ENCODE data around the gene FCER1G.
"Not testable (repeated sequence)": the region's sequence is repeated elsewhere in the genome, so short reads cannot be mapped to it uniquely, and the experiment has no call there.

The FCER1G gene

GRCh38 chr1:161216945-161217712, 2.0 kb downstream of the FCER1G start:
- H3K9me3 ChIP-seq (ENCODE audit: control insufficient read depth in 1 of 2, low read length in 2 of 2): no peaks in the 10 kb centered on the region
- no peaks in the 10 kb centered on the region for H3K27me3 ChIP-seq (ENCODE audit: low read depth, low read length)
- H3K4me1 ChIP-seq (ENCODE audit: control insufficient read depth in 1 of 2, insufficient read depth in 2 of 2, low read length in 2 of 2): no peaks in the 10 kb centered on the region
- peak overlapping the region; percentile 25 to 34 for H3K4me3 ChIP-seq (ENCODE audit: low read depth in 1 of 2, low read length in 2 of 2)
- peak overlapping the region; percentile 85 for H3K27ac ChIP-seq (ENCODE audit: low read length)
- H3K36me3 ChIP-seq (ENCODE audit: control insufficient read depth in 1 of 2, insufficient read depth in 2 of 2, low read length in 2 of 2): peaks cover 18 to 29% of the 10 kb centered on the region in 2 donors

DNA sequence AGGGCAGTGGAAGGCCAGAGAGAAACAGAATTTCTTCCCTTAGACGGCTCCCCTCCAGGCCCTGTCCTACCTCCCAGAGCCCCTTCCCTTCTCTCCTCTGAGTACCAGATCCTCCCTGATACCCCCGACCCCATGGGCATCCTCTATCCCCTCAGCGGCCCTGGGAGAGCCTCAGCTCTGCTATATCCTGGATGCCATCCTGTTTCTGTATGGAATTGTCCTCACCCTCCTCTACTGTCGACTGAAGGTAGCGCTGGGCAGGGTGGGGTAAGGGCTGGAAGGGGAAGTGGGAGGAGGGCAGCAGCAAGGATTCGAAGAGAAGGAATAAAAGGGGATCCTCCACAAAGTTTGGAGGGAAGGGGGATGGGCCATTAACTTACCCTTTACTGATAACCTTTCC, 2.7 kb downstream of the FCER1G start:
- Histone ChIP-seq H3K27ac (ENCODE audit: low read length) (peak overlapping the region; percentile 60), H3K4me3 (ENCODE audit: low read depth in 1 of 2, low read length in 2 of 2) (peak overlapping the region in 1 of 2 donors; percentile 6)

GRCh38 chr1:161218301-161219077, 3.4 kb downstream of the FCER1G start:
- Histone ChIP-seq H3K36me3 (ENCODE audit: control insufficient read depth in 1 of 2, insufficient read depth in 2 of 2, low read length in 2 of 2) (peaks cover 10 to 15% of the 10 kb centered on the region in 2 donors), H3K9me3 (ENCODE audit: control insufficient read depth in 1 of 2, low read length in 2 of 2) (no peaks in the 10 kb centered on the region), H3K27ac (ENCODE audit: low read length) (no peak overlapping the region), H3K4me3 (ENCODE audit: low read depth in 1 of 2, low read length in 2 of 2) (no peak overlapping the region), H3K4me1 (ENCODE audit: control insufficient read depth in 1 of 2, insufficient read depth in 2 of 2, low read length in 2 of 2) (no peaks in the 10 kb centered on the region), H3K27me3 (ENCODE audit: low read depth, low read length) (no peaks in the 10 kb centered on the region)

More for the DNA sequence above, 2.7 kb downstream of the FCER1G start:
- Histone ChIP-seq H3K36me3 (ENCODE audit: control insufficient read depth in 1 of 2, insufficient read depth in 2 of 2, low read length in 2 of 2) (peaks cover 15 to 22% of the 10 kb centered on the region in 2 donors), H3K4me1 (ENCODE audit: control insufficient read depth in 1 of 2, insufficient read depth in 2 of 2, low read length in 2 of 2) (no peaks in the 10 kb centered on the region), H3K27me3 (ENCODE audit: low read depth, low read length) (no peaks in the 10 kb centered on the region), H3K9me3 (ENCODE audit: control insufficient read depth in 1 of 2, low read length in 2 of 2) (no peaks in the 10 kb centered on the region)

- Histone ChIP-seq H3K9me3 (ENCODE audit: control insufficient read depth in 1 of 2, low read length in 2 of 2) (no peaks in the 10 kb centered on the region), H3K4me3 (ENCODE audit: low read depth in 1 of 2, low read length in 2 of 2) (no peak overlapping the region), H3K27ac (ENCODE audit: low read length) (no peak overlapping the region), H3K27me3 (ENCODE audit: low read depth, low read length) (no peaks in the 10 kb centered on the region), H3K36me3 (ENCODE audit: control insufficient read depth in 1 of 2, insufficient read depth in 2 of 2, low read length in 2 of 2) (peaks cover 3 to 7% of the 10 kb centered on the region in 2 donors), H3K4me1 (ENCODE audit: control insufficient read depth in 1 of 2, insufficient read depth in 2 of 2, low read length in 2 of 2) (no peaks in the 10 kb centered on the region)
These were observed 4.2 kb downstream of the FCER1G start for GRCh38 chr1:161219078-161219892.

DNA sequence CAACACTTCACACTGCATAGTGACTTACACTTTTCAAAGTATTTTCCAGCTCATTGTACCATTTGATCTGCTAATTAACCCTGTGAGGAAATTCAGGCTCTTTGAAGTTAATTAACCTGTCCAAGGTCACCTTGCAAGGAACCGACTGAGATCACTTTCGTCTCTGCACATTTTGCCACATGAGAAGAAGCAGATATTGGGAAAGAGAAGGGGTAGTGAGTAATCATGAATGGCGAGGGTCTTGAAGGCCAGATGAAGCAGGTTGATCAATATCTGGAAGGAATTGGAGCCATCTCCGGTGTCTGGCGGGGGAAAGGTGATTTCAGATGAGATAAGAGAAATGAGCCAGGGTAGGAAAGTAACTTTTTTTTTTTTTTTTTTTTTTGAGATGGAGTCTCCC, 4.9 kb downstream of the FCER1G start:
- Histone ChIP-seq H3K27ac (ENCODE audit: low read length) (no peak overlapping the region), H3K4me3 (ENCODE audit: low read depth in 1 of 2, low read length in 2 of 2) (no peak overlapping the region), H3K27me3 (ENCODE audit: low read depth, low read length) (no peaks in the 10 kb centered on the region), H3K9me3 (ENCODE audit: control insufficient read depth in 1 of 2, low read length in 2 of 2) (no peaks in the 10 kb centered on the region), H3K4me1 (ENCODE audit: control insufficient read depth in 1 of 2, insufficient read depth in 2 of 2, low read length in 2 of 2) (peaks cover under 1% of the 10 kb centered on the region in 2 donors), H3K36me3 (ENCODE audit: control insufficient read depth in 1 of 2, insufficient read depth in 2 of 2, low read length in 2 of 2) (peaks cover 0 to 5% of the 10 kb centered on the region in 2 donors)

GRCh38 chr1:161222175-161223019, 7.3 kb downstream of the FCER1G start:
- Histone ChIP-seq H3K27ac (ENCODE audit: low read length) (no peak overlapping the region), H3K9me3 (ENCODE audit: control insufficient read depth in 1 of 2, low read length in 2 of 2) (no peaks in the 10 kb centered on the region), H3K27me3 (ENCODE audit: low read depth, low read length) (no peaks in the 10 kb centered on the region), H3K4me1 (ENCODE audit: control insufficient read depth in 1 of 2, insufficient read depth in 2 of 2, low read length in 2 of 2) (peaks cover 16 to 18% of the 10 kb centered on the region in 2 donors), H3K4me3 (ENCODE audit: low read depth in 1 of 2, low read length in 2 of 2) (no peak overlapping the region), H3K36me3 (ENCODE audit: control insufficient read depth in 1 of 2, insufficient read depth in 2 of 2, low read length in 2 of 2) (no peaks in the 10 kb centered on the region)

- Histone ChIP-seq H3K4me1 (ENCODE audit: control insufficient read depth in 1 of 2, insufficient read depth in 2 of 2, low read length in 2 of 2) (peaks cover 16 to 25% of the 10 kb centered on the region in 2 donors), H3K27ac (ENCODE audit: low read length) (no peak overlapping the region), H3K27me3 (ENCODE audit: low read depth, low read length) (no peaks in the 10 kb centered on the region), H3K36me3 (ENCODE audit: control insufficient read depth in 1 of 2, insufficient read depth in 2 of 2, low read length in 2 of 2) (peaks cover 8 to 10% of the 10 kb centered on the region in 2 donors), H3K4me3 (ENCODE audit: low read depth in 1 of 2, low read length in 2 of 2) (no peak overlapping the region), H3K9me3 (ENCODE audit: control insufficient read depth in 1 of 2, low read length in 2 of 2) (no peaks in the 10 kb centered on the region)
These were observed 9.0 kb downstream of the FCER1G start for GRCh38 chr1:161223805-161224694.

DNA sequence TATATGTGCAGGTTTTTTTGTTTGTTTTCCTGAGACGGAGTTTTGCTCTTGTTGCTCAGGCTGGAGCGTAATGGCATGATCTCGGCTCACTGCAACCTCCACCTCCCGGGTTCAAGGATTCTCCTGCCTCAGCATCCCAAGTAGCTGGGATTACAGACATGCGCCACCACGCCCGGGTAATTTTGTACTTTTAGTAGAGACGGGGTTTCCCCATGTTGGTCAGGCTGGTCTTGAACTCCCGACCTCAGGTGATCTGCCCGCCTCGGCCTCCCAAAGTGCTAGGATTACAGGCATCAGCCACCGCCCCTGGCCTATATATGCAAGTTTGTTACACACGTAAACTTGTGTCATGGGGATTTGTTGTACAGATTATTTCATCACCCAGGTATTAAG, 9.6 kb downstream of the FCER1G start:
- H3K9me3 ChIP-seq (ENCODE audit: control insufficient read depth in 1 of 2, low read length in 2 of 2); H3K27ac ChIP-seq (ENCODE audit: low read length); H3K4me3 ChIP-seq (ENCODE audit: low read depth in 1 of 2, low read length in 2 of 2); H3K27me3 ChIP-seq (ENCODE audit: low read depth, low read length): not testable (repeated sequence)
- peaks cover 16 to 25% of the 10 kb centered on the region in 2 donors for H3K4me1 ChIP-seq (ENCODE audit: control insufficient read depth in 1 of 2, insufficient read depth in 2 of 2, low read length in 2 of 2)
- peaks cover 15 to 17% of the 10 kb centered on the region in 2 donors for H3K36me3 ChIP-seq (ENCODE audit: control insufficient read depth in 1 of 2, insufficient read depth in 2 of 2, low read length in 2 of 2)

- Histone ChIP-seq H3K36me3 (ENCODE audit: control insufficient read depth in 1 of 2, insufficient read depth in 2 of 2, low read length in 2 of 2) (peaks cover 20% of the 10 kb centered on the region in 2 donors), H3K4me3 (ENCODE audit: low read depth in 1 of 2, low read length in 2 of 2) (peak overlapping the region in 1 of 2 donors; percentile 18), H3K27ac (ENCODE audit: low read length) (peak overlapping the region; percentile 73), H3K27me3 (ENCODE audit: low read depth, low read length) (no peaks in the 10 kb centered on the region), H3K4me1 (ENCODE audit: control insufficient read depth in 1 of 2, insufficient read depth in 2 of 2, low read length in 2 of 2) (peaks cover 16 to 25% of the 10 kb centered on the region in 2 donors), H3K9me3 (ENCODE audit: control insufficient read depth in 1 of 2, low read length in 2 of 2) (no peaks in the 10 kb centered on the region)
These were observed 10.1 kb downstream of the FCER1G start for GRCh38 chr1:161225178-161225533.

All from muscle layer of duodenum (tissue), 2 donors.